ENCODE measurements around the gene AHCTF1. TPM values are rescaled to one million over a fixed set of nuclear protein-coding genes. Genes with fewer than 3 reads are reported as not detected.

Gene AHCTF1
- total RNA-seq, 1 donor from 2014 or later, result 20.8 TPM

GRCh38 chr1:246932366-246932700 is 585 bp upstream of the AHCTF1 start:
- peak overlapping the region; percentile 98 for H3K27ac ChIP-seq (replicated peaks)
- TF ChIP-seq, protein P1, sequence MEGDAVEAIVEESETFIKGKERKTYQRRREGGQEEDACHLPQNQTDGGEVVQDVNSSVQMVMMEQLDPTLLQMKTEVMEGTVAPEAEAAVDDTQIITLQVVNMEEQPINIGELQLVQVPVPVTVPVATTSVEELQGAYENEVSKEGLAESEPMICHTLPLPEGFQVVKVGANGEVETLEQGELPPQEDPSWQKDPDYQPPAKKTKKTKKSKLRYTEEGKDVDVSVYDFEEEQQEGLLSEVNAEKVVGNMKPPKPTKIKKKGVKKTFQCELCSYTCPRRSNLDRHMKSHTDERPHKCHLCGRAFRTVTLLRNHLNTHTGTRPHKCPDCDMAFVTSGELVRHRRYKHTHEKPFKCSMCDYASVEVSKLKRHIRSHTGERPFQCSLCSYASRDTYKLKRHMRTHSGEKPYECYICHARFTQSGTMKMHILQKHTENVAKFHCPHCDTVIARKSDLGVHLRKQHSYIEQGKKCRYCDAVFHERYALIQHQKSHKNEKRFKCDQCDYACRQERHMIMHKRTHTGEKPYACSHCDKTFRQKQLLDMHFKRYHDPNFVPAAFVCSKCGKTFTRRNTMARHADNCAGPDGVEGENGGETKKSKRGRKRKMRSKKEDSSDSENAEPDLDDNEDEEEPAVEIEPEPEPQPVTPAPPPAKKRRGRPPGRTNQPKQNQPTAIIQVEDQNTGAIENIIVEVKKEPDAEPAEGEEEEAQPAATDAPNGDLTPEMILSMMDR (IDR thresholded peaks at IDR 0.05; ENCODE audit: borderline replicate concordance), result no peak

DNA sequence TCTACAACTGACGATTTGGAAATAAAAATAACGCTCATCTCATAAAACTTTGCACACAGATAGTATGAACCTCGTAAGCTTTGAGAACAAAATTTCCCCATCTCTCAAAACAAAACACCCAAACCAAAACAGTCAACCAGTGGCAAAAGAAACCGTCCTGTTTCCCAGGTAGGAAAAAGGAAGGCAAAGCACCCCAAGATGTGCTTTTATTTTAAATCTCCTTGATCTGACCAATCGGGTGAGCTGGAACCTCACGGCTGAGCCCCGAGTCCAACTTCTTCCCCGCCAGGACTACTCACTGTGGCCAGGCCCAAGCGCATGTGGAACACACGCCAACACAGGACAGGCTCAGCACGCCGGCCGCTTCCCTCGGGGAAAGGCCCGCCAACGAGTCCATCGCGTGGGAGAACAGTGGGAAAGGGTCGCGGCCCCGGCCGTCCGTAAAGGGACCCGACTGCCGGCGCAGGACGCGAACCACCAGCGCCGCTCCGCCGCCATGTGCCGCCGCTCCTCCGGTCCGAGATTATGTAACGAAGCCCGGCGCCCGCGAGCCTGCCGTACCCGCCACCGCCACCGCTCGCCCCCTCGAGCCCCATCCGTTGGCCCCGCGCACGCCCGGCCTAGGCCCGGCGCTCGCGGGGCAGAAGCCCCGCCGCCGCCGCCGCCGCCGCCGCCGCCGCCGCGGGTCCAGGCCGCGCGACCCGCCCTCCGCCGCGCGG is 759 bp downstream of the AHCTF1 start:
- peaks cover 50% of the 10 kb centered on the region for H3K4me1 ChIP-seq
- peak overlapping the region; percentile 97 for H3K4me3 ChIP-seq
- peak; percentile 55 for DNase-seq
- intact Hi-C loops (cut with micrococcal nuclease), result no loop called here
- no peaks in the 10 kb centered on the region for H3K9me3 ChIP-seq (replicated peaks)
- H3K27me3 ChIP-seq (ENCODE audit: low read depth), result no peaks in the 10 kb centered on the region
- H3K36me3 ChIP-seq, result peaks cover 10% of the 10 kb centered on the region
- TF ChIP-seq, protein P1 (IDR thresholded peaks at IDR 0.05; ENCODE audit: borderline replicate concordance), result no peak
- H3K27ac ChIP-seq (replicated peaks), result peak overlapping the region; percentile 98

More at GRCh38 chr1:246932366-246932700, 585 bp upstream of the AHCTF1 start:
- H3K9me3 ChIP-seq (replicated peaks), result no peaks in the 10 kb centered on the region
- H3K36me3 ChIP-seq, result peaks cover 10% of the 10 kb centered on the region
- H3K4me3 ChIP-seq, result peak overlapping the region; percentile 97
- no peak for DNase-seq
- intact Hi-C loops (cut with micrococcal nuclease), result no loop called here
- no peaks in the 10 kb centered on the region for H3K27me3 ChIP-seq (ENCODE audit: low read depth)
- H3K4me1 ChIP-seq, result peaks cover 41% of the 10 kb centered on the region

GRCh38 chr1:246925997-246926626 is 5.6 kb downstream of the AHCTF1 start:
- H3K27ac ChIP-seq (replicated peaks), result peak overlapping the region; percentile 30
- intact Hi-C loops (cut with micrococcal nuclease), result no loop called here
- TF ChIP-seq, protein P1 (IDR thresholded peaks at IDR 0.05; ENCODE audit: borderline replicate concordance), result no peak
- peaks cover 86% of the 10 kb centered on the region for H3K4me1 ChIP-seq
- DNase-seq, result no peak
- H3K4me3 ChIP-seq, result no peak overlapping the region
- no peaks in the 10 kb centered on the region for H3K27me3 ChIP-seq (ENCODE audit: low read depth)
- H3K9me3 ChIP-seq (replicated peaks), result no peaks in the 10 kb centered on the region
- H3K36me3 ChIP-seq, result peaks cover 13% of the 10 kb centered on the region

DNA sequence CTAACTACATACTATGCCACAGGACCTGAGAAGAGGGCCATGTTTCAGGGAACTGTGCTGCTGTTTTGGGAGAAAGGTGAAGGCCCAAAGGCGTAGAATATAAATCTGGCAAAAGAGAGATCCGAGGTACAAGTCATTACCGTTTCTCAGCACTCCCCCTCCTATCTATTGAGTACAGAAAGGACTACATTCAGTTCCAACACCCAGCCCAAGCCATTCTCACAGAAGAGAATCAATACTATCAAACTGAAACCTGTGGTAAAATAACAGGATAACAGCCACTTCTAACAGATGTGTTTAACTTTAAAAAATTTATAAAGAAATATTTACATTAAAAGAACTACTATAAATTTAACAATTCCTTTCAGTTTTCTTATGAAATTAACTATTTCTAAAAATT is 7.8 kb downstream of the AHCTF1 start:
- Histone ChIP-seq H3K4me1 (peaks cover 76% of the 10 kb centered on the region), H3K9me3 (replicated peaks) (no peaks in the 10 kb centered on the region), H3K4me3 (no peak overlapping the region), H3K27ac (replicated peaks) (peak overlapping the region; percentile 34), H3K27me3 (ENCODE audit: low read depth) (no peaks in the 10 kb centered on the region), H3K36me3 (peaks cover 6% of the 10 kb centered on the region)
- intact Hi-C loops (cut with micrococcal nuclease), result no loop called here
- DNase-seq, result no peak
- TF ChIP-seq, protein P1 (IDR thresholded peaks at IDR 0.05; ENCODE audit: borderline replicate concordance), result no peak

DNA sequence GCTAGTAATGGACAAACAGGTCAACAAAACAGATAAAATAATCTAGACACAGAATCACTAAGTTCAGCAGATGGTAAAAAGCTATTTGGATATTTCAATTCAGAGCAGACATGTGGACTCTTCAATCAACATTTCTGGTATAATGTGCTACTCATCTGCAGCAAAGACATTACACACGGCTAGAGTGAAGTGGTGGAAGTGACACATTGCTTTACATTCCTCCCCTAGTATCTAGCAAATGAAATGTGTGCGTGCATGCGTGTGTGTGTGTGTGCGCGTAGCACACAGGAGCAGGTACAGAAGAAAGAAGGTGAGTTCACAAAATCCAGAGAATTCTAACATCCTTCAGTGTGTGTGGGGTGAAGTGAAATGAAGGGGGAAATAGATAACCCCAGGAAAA is 8.3 kb downstream of the AHCTF1 start:
- H3K4me3 ChIP-seq, result no peak overlapping the region
- H3K27ac ChIP-seq (replicated peaks), result peak overlapping the region; percentile 34
- peaks cover 3% of the 10 kb centered on the region for H3K36me3 ChIP-seq
- H3K9me3 ChIP-seq (replicated peaks), result no peaks in the 10 kb centered on the region
- intact Hi-C loops (cut with micrococcal nuclease), result no loop called here
- peaks cover 74% of the 10 kb centered on the region for H3K4me1 ChIP-seq
- no peaks in the 10 kb centered on the region for H3K27me3 ChIP-seq (ENCODE audit: low read depth)
- DNase-seq, result no peak
- TF ChIP-seq, protein P1 (IDR thresholded peaks at IDR 0.05; ENCODE audit: borderline replicate concordance), result no peak

Data from left ventricle myocardium inferior (tissue), 1 donor.